Stimulated activated CD8-positive, alpha-beta memory T cell treated with anti-CD3 and anti-CD28 coated beads, Interleukin-15, amount 100 ng/mL, for 4 hours (primary cell): Measurements from ENCODE around the gene INMT.

Source experiments
- DNase-seq, 2 donors: peaks; one replicate each; pipeline ENCODE4 v3.0.0-alpha.2; 2020; ENCODE audit warnings: low read depth in 2 of 2

The INMT gene

DNA sequence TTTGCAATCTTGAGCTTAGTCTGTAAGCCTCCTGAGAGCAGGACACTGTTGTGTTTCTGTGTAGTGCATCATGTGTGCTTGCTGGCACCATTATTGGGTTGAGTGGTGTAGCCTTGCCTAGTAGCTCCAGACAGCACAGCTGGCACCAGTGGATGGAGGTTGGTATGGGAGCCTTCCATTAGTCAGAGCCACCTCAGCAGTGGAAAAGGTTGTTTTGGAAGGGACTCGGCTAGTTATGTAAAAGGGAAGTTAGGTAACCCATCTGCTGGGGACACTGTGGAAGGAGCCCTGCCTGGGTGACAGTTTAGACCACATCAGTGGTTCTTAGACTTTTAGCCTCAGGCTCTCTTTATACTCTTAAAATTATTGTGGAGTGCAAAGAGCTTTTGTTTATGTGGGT is 35.6 kb downstream of the INMT start:
- no peak for DNase-seq

DNA sequence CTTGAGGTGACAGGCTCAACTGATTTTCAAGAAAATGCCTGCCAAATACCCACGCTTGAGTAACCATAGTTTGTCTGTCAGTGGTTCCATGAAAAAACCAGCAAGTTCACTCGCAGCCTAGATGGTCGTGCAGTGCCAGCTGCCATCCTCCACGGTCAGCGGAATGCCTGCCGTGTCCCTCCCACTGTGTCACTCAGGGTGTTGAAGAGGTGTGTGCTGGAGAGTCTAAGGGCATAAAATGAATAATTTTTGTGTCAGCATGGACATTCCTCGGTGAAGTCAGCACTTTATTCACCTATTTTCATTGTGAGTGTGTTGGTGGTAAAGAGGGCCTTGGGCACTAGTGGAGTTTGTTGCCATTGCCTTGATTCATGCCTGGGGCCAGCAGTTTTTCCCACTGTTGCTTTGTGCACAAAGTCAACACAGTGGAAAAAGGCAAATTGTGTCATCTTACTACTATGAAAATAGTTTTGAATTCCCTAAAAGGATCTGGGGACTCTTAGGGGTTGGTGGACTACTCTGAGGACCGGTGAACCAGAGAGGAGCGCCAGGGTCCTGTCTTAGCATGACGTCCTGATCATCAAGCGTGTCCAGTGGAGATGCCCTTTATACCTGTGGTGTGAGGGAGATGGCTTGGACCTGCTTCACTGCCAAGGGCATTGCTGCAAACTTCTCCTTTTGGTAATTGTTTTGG is 36.9 kb downstream of the INMT start:
- DNase-seq = no peak

DNA sequence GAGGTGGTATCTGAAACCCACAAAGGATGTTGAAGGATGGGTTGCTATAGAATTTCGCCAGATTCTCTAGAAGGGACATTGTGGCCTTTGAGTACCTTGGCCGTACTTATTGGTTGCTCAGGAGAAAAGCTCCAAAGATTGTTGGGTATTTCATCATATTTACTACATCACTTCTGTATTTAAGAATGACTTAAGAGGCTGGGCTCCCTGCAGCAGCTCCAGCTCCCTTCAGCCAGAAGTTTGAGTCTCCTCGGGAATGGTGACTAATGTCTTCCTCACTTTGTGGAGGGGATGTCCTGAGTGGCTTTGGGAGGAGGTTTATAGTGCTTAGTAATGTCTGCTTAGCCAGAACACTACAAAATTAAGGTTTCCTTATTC is 37.4 kb downstream of the INMT start:
- no peak for DNase-seq

DNA sequence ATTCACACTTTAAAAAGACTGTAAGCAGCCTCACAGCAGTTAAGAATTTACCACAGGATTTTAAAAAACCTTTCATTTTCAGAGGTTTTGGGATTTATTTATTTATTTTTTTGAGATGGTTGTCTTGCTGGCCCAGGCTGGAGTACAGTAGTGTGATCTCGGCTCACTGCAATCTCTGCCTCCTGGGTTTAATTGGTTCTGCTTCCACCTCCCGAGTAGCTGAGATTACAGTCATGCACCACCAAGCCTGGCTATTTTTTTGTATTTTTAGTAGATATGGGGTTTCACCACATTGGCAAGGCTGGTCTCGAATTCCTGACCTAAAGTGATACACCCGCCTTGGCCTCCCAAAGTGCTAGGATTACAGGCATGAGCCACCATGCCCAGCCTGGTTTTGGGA is 38.4 kb downstream of the INMT start:
- no peak for DNase-seq

DNA sequence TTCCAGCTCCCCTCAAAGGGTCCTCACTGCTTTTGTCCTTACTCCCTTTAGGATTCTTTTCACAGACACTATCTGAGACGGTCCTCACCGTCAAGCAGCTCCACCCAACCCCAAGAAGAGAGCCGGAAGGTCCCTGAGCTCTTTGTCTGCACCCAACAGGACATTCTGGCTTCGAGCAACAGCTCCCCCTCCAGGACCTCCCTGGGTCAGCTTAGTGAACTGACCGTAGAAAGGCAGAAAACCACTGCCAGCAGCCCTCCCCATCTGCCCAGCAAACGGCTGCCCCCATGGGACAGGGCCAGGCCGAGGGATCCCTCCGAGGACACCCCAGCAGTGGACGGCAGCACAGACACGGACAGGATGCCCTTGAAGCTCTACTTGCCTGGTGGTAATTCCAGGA is 39.2 kb downstream of the INMT start:
- no peak for DNase-seq

DNA sequence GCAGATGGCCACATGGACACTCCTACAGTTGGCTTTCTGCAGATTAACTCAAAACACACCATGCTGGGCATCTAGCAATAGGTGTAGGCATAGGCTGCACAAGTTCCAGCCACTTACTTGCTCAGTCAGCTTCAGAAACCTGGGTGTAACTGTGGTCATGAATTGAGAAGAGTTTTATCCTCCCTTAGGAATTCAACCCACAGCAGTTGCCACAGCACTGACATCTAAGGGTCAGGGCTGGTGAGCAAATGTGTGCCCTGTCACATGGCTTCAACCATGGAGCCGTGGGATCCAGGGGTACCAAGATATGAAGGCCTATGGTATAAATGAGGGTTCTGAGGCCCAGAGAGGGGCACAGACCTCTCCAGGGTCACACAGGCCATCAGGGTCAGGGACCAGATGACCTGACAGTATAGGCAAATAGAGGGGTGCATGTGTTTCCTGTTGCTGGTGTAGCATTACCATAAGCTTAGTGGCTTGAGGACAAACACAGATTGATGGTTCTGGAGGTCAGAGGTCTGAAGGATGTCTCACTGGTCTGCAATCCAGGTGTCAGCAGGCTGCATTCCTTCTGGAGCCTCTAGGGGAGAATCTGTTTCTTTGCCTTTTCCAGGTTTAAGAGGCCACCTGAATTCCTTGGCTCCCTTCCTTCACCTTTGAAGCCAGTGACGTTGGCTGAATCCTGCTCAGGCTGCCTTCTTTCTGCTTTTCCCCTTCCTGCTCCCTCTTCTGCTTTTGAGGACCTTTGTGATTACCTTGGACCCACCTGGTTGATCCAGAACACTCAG is 43.4 kb downstream of the INMT start:
- no peak for DNase-seq

DNA sequence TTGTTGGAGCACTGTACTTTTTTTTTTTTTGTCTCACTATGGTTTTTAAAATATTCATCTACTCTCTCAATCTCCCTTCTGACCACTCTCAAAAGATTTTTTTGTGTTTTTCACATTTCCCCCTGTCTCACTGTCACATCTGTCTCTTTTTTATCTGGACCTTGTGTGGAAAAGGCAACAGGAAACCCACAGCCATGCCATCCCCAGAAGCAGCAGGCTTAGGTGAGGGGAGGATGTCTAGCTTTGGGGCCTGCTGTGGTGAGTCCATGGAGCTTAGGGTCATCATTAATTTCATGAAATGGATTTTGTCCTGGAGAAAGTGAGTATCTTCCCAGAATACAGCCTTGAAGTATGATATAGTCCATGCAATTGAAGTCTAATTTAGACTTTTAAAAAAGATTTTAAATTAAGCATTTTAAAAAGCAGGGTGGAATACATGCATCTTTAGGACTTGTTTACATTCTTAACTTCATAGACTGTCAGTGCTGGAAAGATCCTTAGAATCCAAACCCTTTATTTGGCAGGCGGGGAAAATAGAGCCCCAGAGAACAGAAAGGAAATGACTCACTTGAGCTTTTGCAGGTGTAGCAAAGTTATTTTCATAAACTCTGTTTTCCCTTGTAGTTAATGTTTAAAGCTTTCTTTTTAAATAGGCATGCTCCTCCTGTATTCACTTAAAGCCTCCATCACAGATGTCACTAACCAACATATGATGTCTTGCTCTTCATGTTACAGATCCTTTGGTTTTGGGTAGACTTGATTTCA is 44.4 kb downstream of the INMT start:
- DNase-seq = no peak

DNA sequence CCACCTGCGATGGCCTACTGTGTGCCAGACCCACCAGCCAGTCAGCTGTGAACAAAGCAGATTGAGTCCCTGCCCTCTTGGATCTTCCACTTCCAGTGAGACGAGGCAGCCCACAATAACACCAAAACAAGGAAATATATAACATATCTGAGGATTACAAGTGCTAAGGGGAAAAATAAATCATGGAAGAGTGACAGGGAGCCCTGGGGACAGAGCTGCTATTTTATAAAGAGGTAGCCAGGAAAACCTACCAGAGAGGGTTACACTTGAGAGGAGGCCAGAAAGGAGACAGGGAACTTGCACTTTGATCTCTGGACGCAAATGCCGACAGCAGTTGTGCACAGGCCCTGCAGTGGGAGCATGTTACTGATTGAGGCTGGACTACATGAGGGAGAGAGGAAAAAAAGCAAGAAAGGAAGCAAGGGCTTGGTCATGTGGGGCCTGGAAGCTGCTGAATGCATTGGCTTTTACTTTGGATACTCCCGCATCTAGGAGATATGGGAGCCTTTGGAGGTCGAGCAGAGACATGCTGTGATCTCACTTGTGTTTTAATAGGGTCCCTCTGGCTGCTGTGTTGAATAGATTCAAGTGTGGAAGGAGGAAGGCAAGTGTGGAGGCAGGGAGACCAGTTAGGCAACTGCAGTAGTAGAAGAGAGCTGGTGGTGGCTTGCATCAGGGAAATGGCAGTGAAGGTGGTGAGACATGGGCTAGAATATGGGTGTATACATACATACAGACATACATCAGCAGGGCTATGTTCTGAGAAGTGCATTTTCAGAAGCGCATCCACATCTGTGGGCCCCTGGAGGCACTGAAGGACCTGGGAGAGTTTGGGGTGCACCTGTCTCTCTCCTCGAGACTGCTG is 45.5 kb downstream of the INMT start:
- no peak for DNase-seq

DNA sequence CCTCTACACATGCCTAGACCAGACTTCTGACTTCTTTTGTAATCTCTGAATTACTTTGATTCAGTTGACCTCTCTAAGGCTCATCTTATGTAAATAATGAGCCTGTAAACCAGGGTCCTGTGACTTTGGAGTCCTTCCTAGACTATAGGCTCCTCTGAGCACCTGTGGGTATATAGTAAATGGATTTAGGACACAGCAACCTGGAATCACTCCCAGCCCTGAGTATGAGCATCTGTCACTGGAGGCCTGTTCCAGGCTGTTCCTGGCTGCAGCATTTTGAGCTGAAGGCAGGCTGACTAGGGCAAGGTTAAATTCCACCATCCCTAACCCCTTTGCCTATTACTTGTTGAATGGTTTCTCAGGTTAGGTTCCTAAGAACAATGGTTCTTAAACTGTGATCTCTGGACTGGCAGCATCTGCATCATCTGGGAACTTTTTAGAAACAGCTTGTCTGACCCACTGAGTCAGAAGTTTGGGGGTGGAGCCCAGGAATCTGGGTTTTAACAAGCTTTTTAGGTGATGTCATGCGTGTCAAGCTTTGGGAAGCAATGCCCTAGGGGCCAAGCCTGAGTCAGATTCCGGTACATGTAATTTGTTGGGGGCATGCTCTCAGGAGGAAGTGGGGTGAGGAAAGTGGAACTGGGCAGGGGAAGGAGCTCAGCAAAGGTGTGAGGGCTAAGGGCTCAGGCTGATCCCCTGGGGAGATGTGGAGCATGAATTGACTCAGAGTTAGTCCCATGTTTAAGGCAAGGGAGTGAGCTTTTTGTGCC is 47.5 kb downstream of the INMT start:
- DNase-seq = no peak

DNA sequence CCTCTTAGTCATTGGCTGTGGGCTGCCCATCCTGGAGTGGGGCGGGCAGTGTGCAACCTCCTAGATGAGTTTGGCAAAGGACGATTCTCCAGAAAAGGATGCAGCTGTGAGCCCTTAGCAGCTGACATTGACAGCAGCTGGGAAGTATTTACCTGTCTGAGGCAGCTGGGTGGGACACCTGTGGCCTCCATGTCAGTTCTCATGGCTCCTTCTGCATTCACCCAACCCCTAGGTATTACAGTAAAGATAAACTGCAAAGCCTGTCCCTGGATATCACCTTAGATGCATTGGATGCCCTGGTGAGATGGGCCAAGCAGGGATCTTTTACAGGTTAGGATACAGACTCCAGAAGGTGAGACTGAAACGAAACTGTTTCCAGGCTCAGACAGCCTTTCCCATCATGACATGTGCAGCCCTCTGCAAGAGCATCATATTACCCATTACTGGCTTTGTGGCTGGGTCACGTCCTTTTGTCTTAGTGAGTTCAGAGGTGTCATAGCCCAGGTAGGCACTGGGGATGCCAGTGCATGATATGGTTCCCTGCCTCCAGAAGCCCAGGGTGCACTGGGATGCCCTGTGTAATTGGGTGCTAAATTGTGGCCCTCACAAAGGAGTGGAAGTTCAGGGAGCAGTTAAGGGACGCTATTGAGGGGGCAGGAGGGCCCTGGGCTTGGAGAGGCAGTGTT is 48.2 kb downstream of the INMT start:
- DNase-seq = no peak

DNA sequence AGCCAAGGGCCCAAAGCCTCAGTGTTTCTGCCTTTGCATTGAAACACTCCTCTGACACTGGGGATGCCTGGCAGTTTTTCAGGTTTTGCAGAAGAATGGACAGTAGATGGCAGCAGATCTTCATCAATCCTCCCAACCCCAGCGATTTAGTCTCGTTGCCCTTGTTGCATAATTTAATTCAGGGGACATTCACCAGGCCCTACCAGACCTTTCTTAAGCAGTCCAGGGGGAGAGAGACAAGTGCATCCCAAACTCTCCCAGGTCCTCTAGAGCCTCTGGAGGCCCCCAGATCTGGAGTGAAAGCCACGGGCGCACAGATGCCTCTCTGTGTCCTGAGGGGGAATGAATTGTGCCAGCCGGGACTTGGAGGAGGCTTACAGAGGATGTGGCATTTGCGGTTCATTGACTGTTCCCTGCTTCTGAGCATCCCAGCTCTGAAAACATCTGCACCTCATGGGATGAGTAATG is 48.9 kb downstream of the INMT start:
- no peak for DNase-seq

DNA sequence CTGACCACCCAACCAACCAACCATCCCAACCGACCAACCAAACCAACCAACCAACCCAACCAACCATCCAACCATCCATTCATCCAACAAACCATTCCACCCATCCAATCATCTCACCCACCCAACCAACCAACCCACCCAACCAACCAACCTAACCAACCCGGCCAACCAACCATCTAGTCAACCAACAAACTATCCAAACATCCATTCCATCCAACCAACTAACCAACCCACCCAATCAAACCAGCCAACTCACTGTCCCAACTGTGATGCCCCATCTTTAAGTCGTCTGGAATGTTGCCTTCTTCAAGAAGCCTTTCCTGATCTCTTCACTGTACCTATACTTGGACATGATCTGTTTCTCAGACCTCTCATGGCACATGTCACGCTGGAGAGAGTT is 50.9 kb downstream of the INMT start:
- no peak for DNase-seq

DNA sequence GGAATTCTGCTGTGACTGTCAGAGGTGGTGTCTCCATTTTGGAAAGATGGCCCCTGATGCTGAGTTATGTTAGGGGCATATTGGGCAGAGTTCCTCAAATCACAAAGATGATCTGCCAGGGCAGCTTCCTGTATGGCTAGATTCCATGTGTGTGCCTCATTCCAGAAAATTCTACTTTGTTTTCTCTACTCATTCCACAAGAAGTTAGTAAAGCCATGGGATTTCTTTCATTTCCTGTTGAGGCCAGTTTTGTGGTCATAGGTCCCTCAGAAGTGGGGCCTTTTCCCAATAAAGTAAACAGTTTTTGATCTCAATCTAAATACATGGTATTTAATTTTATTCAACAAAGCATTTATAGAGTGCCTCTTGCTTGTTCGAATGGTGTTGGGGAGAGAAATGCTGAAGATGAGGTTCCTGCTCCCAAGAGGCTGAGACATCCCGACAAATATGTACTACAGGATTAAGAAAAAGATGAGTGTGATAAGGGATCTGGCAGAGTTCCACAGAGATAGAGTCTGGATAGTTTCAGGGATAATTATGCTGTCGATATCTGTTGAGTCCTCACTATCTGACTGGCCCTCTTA is 52.2 kb downstream of the INMT start:
- DNase-seq = no peak

DNA sequence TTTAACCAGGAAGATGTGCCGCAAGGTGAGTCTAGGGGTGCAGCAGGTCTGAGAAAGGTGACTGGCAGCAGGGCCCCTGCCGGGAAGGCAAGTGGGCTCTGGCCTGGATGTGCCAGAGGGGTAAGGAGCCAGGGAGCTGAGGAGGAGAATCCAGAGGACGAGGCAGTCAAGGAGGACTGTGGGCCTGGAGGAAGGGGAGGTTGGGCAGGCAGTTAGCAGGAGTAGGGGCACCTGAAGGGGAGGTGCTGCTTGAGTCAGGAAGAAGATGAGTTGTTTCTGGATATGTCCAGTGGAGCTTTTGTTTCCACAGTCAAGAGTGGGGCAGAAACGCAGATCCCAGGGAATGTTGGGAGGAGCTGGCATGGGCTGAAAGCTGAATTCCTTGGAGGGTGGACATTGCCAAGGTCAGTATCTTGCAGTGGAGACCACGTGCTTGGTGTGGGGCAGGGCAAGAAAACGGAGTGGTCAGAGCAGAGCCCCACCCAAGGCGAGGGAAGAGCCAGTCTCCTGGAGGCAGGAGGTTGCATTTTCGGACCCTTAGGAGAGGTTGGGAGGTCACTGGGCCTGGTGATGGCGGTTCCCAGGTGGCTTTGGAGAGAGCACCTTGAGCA is 53.3 kb downstream of the INMT start:
- DNase-seq = no peak

DNA sequence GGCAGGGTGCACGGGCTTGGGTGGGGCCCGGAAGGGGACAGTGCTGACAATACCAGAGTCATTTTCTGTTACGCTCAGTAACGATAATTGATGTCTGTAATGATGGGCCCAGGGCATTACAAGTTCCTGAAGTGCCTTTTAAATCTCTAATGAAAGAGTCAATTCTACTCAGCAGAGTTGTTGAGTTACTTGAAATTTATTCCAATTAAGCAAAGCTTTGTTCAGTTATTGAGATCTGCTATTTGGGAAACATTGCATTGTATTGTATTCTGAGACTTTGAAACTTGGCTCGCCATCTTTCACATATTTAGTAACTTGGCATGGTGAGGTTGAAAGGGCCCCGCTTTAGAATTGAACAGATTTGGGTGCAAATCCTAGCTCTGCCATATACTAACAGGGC is 54.0 kb downstream of the INMT start:
- no peak for DNase-seq
